Heart left ventricle (tissue), 13 donors: ENCODE data around the gene CCDC146.

Experiments used
- POLR2A ChIP-seq, 2 donors: fragments of 450-650 bp; IDR thresholded peaks; one replicate each; pipeline ENCODE4 v1.6.1; 2017; ENCODE audit warnings: antibody characterized with exemption in 2 of 2, mild to moderate bottlenecking in 2 of 2, moderate library complexity in 2 of 2
- TF ChIP-seq, protein P1 (sequence below), 12 donors: fragments of 200-600 bp; sonication (generic) in 4 of 12; IDR thresholded peaks; one replicate each; pipeline versions ENCODE4 v1.5.0 to v1.8.0; 2018 to 2022; ENCODE audit warnings: antibody characterized with exemption in 12 of 12, mild to moderate bottlenecking in 5 of 12
- donor health status: ischemic (EF 13 %, LVEDD 7.1; RV severe dilation, severe dysfunction).
- donor health status: DM: no; HTN: yes; CAD: no.
- donor health status: DM: no; HTN: no; CAD: no.
- donor health status: ischemic (EF 25% LVEDD 6.9; RV normal size, moderate dysfunction).
- donor health status: ischemic (EF 25% LVEDD 5.7; RV mildly dilated, moderate dysfunction).
- donor health status: ischemic (EF 35%, LVEDD 5.7; RV mildly dilated, moderate dysfunction).
- donor health status: nonischemic (EF 11% LVEDD 7.7; RV severe dilation, severe dysfunction).
- donor health status: DM: yes; HTN: yes; CAD: no.
- donor health status: PGD.
- donor health status: ischemic (EF 29% LVEDD 5.4; RV normal size, mild dysfunction).
- donor health status: nonischemic (EF 23%, LVEDD 6.1; RV moderate dilation, normal function).

DNA sequence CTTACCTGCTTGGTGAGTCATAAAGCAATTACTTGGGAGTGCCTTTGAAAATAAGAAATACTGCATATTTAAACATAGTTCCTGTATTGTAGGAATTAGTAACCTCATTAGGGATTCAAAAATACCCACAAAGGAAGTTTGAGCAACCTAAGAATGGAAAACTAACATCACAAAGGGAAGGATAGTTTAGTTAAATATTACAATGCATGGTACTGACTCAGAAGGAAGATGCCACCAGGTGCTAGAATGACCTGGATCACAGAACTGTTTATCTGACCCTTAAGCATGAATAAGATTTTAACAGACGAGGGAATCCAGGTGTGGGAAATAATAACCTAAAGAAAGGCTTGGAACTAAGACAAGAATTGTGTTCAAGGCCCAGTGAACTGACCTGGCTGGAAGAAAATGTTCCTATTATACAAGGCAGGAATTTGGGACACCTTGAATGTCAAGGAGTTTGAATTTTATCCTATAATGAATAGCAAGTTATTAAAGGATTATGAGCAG is 187.4 kb downstream of the CCDC146 start:
- TF ChIP-seq, protein P1, sequence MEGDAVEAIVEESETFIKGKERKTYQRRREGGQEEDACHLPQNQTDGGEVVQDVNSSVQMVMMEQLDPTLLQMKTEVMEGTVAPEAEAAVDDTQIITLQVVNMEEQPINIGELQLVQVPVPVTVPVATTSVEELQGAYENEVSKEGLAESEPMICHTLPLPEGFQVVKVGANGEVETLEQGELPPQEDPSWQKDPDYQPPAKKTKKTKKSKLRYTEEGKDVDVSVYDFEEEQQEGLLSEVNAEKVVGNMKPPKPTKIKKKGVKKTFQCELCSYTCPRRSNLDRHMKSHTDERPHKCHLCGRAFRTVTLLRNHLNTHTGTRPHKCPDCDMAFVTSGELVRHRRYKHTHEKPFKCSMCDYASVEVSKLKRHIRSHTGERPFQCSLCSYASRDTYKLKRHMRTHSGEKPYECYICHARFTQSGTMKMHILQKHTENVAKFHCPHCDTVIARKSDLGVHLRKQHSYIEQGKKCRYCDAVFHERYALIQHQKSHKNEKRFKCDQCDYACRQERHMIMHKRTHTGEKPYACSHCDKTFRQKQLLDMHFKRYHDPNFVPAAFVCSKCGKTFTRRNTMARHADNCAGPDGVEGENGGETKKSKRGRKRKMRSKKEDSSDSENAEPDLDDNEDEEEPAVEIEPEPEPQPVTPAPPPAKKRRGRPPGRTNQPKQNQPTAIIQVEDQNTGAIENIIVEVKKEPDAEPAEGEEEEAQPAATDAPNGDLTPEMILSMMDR (IDR thresholded peaks at IDR 0.05), result no peak
- TF ChIP-seq POLR2A (IDR thresholded peaks at IDR 0.05), result no peak
